MM.1S (cell line): ENCODE results near the gene DNAJB4.

Experiments used
- DNase-seq: peaks from one replicate; pipeline ENCODE4 v3.0.0-alpha.2; 2015
- H2AFZ ChIP-seq: fragments of 300-600 bp; sonication (generic); 2 replicates; pipeline ENCODE4 v1.6.0; 2016; ENCODE audit warnings: antibody characterized with exemption, low read length
- H3F3A ChIP-seq: fragments of 300-600 bp; sonication (generic); 2 replicates; pipeline ENCODE4 v1.6.1; 2016; ENCODE audit warnings: mild to moderate bottlenecking, antibody characterized with exemption, low read length, moderate library complexity, mixed read lengths; ENCODE audit not compliant: insufficient read depth
- H3K27ac ChIP-seq: fragments of 300-600 bp; sonication (generic); 2 replicates; pipeline ENCODE4 v1.5.1; 2016; ENCODE audit warnings: mild to moderate bottlenecking, low read length
- H3K27me3 ChIP-seq: fragments of 300-600 bp; sonication (generic); replicated peaks from 2 replicates; pipeline ENCODE4 v1.6.0; 2016; ENCODE audit warnings: low read length; ENCODE audit not compliant: insufficient read depth
- H3K36me3 ChIP-seq: fragments of 300-600 bp; sonication (generic); replicated peaks from 2 replicates; pipeline ENCODE4 v1.6.1; 2016; ENCODE audit warnings: mild to moderate bottlenecking, low read length, mixed read lengths; ENCODE audit not compliant: insufficient read depth
- H3K4me1 ChIP-seq: fragments of 300-600 bp; sonication (generic); 2 replicates; pipeline ENCODE4 v1.6.1; 2016; ENCODE audit warnings: low read length, mixed read lengths
- H3K4me2 ChIP-seq: fragments of 300-600 bp; sonication (generic); 2 replicates; pipeline ENCODE4 v1.6.0; 2016; ENCODE audit warnings: low read depth, low read length
- H3K4me3 ChIP-seq: fragments of 300-600 bp; sonication (generic); 2 replicates; pipeline ENCODE4 v1.5.1; 2016; ENCODE audit warnings: low read length, mixed read lengths
- H3K79me2 ChIP-seq: fragments of 300-600 bp; sonication (generic); 2 replicates; pipeline ENCODE4 v1.6.1; 2016; ENCODE audit warnings: mixed run types, low read length, mixed read lengths
- H3K9ac ChIP-seq: fragments of 300-600 bp; sonication (generic); 2 replicates; pipeline ENCODE4 v1.6.1; 2016; ENCODE audit warnings: low read length, mixed read lengths
- H3K9me2 ChIP-seq: fragments of 300-600 bp; sonication (generic); replicated peaks from 2 replicates; pipeline ENCODE4 v1.6.1; 2016; ENCODE audit warnings: mild to moderate bottlenecking, low read length, mixed read lengths; ENCODE audit not compliant: insufficient read depth
- H3K9me3 ChIP-seq: fragments of 300-600 bp; sonication (generic); replicated peaks from 2 replicates; pipeline ENCODE4 v1.6.1; 2016; ENCODE audit warnings: mild to moderate bottlenecking, low read length, mixed read lengths; ENCODE audit not compliant: insufficient read depth
- H4K20me1 ChIP-seq: fragments of 300-600 bp; sonication (generic); 2 replicates; pipeline ENCODE4 v1.6.1; 2016; ENCODE audit warnings: mild to moderate bottlenecking, low read length, moderate library complexity, mixed read lengths; ENCODE audit not compliant: insufficient read depth
- EZH2 ChIP-seq: fragments of 300-600 bp; sonication (generic); optimal IDR thresholded peaks from 2 replicates; pipeline ENCODE3; 2017; ENCODE audit warnings: low read depth, mild to moderate bottlenecking, antibody characterized with exemption, low read length, mixed read lengths
- EZH2phosphoT487 ChIP-seq: fragments of 300-600 bp; sonication (generic); IDR thresholded peaks from 2 replicates; pipeline ENCODE4 v1.6.1; 2018; ENCODE audit warnings: antibody characterized with exemption, low read length
- TF ChIP-seq, protein P1 (sequence below): fragments of 300-600 bp; sonication (generic); IDR thresholded peaks from 2 replicates; pipeline ENCODE4 v1.5.1; 2016; ENCODE audit warnings: antibody characterized with exemption, low read length, mixed read lengths

The DNAJB4 gene

DNA sequence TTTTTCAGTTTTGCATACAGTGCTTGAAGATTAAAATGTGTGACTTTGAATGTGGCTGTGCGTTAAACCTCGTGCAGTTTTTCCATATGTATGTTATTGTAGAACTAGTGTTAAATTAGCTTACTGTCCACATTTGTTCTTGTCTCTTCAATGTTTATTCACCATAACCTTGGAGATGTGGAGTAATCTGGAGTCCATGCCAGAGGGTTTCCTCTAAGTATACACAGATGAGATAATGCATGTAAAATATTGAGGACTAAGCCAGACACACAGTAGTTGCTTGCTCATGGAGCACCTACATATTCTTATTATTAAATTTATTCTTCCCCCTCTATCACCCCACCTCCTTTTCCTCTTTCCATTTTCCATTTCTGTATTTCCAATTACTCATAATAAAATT lies 33.3 kb downstream of the DNAJB4 start:
- Histone ChIP-seq H3K4me3 (no peak overlapping the region), H4K20me1 (no peaks in the 10 kb centered on the region), H2AFZ (no peak overlapping the region)

GRCh38 chr1:78038491-78038939 lies 33.8 kb downstream of the DNAJB4 start:
- TF ChIP-seq, protein P1, sequence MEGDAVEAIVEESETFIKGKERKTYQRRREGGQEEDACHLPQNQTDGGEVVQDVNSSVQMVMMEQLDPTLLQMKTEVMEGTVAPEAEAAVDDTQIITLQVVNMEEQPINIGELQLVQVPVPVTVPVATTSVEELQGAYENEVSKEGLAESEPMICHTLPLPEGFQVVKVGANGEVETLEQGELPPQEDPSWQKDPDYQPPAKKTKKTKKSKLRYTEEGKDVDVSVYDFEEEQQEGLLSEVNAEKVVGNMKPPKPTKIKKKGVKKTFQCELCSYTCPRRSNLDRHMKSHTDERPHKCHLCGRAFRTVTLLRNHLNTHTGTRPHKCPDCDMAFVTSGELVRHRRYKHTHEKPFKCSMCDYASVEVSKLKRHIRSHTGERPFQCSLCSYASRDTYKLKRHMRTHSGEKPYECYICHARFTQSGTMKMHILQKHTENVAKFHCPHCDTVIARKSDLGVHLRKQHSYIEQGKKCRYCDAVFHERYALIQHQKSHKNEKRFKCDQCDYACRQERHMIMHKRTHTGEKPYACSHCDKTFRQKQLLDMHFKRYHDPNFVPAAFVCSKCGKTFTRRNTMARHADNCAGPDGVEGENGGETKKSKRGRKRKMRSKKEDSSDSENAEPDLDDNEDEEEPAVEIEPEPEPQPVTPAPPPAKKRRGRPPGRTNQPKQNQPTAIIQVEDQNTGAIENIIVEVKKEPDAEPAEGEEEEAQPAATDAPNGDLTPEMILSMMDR: no peak
- TF ChIP-seq EZH2: no peak
- TF ChIP-seq EZH2phosphoT487: no peak
- Histone ChIP-seq H4K20me1 (no peaks in the 10 kb centered on the region), H3K36me3 (no peaks in the 10 kb centered on the region), H3K4me3 (no peak overlapping the region), H3K27me3 (no peaks in the 10 kb centered on the region), H3K4me1 (no peaks in the 10 kb centered on the region), H3F3A (no peaks in the 10 kb centered on the region), H3K79me2 (no peaks in the 10 kb centered on the region), H3K9ac (no peak overlapping the region), H3K9me2 (no peaks in the 10 kb centered on the region), H3K4me2 (no peak overlapping the region), H3K9me3 (no peaks in the 10 kb centered on the region), H3K27ac (no peak overlapping the region), H2AFZ (no peak overlapping the region)
- no peak for DNase-seq

More for the DNA sequence above, 33.3 kb downstream of the DNAJB4 start:
- H3K9me3 ChIP-seq: no peaks in the 10 kb centered on the region
- H3K4me2 ChIP-seq: no peak overlapping the region
- H3K9me2 ChIP-seq: no peaks in the 10 kb centered on the region
- H3K4me1 ChIP-seq: no peaks in the 10 kb centered on the region
- TF ChIP-seq, protein P1: no peak
- TF ChIP-seq EZH2phosphoT487 (no peak), EZH2 (no peak)
- no peak overlapping the region for H3K9ac ChIP-seq
- no peak overlapping the region for H3K27ac ChIP-seq
- no peak for DNase-seq
- H3K27me3 ChIP-seq: no peaks in the 10 kb centered on the region
- no peaks in the 10 kb centered on the region for H3K36me3 ChIP-seq
- H3K79me2 ChIP-seq: no peaks in the 10 kb centered on the region
- H3F3A ChIP-seq: no peaks in the 10 kb centered on the region

DNA sequence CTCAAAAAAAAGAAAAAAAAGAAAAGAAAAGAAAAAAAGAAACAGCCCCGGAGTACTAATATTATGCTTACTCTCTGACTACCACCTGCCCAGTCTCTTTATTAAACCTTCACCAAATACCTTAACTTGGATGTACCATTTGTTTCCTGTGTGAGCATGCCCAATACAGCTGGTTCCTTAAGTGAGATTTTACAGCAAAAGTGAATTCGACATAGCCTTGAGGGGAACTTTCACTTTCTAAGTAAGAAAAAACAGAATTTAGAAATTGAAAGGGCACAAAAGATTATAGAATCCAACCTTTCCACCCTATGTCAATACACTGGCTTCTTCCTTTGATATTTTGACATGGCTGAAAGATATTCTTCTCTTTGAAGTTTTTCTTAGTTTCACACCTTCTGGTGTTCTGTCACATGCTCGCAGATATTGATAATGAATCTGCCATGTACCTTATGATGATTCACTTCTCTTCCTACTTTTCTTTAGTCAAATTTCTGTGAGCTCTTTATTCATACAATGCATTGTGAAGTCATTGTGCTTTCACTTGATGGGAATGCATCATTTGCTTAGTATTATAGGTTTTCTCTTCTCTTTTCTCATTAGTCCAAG lies 35.8 kb downstream of the DNAJB4 start:
- Histone ChIP-seq H3K36me3 (no peaks in the 10 kb centered on the region), H3K79me2 (no peaks in the 10 kb centered on the region), H3K27ac (no peak overlapping the region), H3F3A (peaks cover 4% of the 10 kb centered on the region; the same call in 1 of the 2 replicates), H3K4me1 (no peaks in the 10 kb centered on the region), H3K4me3 (no peak overlapping the region), H2AFZ (no peak overlapping the region), H3K27me3 (no peaks in the 10 kb centered on the region), H3K9ac (no peak overlapping the region), H4K20me1 (no peaks in the 10 kb centered on the region), H3K4me2 (no peak overlapping the region), H3K9me3 (no peaks in the 10 kb centered on the region), H3K9me2 (no peaks in the 10 kb centered on the region)
- no peak for TF ChIP-seq EZH2
- DNase-seq: no peak

DNA sequence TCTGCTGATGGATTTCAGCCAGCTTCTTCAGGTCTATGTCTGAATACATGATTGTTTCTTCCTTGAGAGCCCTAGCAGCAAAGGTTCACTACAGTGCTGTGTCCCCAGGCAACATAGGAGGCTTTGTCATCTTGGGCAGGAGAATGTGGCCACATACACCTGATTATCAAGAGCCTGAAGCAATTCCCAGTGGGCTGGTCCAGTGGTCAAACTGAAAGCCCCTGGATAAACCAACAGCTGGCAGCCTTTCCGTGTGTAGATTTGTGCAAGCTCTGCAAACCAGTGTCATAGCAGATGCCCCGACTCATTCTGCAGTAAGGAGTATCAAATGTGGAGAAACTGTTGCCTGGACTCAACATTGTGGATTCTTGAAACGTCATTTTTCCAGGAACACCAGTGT lies 38.7 kb downstream of the DNAJB4 start:
- Histone ChIP-seq H4K20me1 (no peaks in the 10 kb centered on the region), H3K9ac (no peak overlapping the region), H3K4me2 (no peak overlapping the region), H3K79me2 (no peaks in the 10 kb centered on the region), H3K9me2 (no peaks in the 10 kb centered on the region), H2AFZ (no peak overlapping the region), H3K27me3 (no peaks in the 10 kb centered on the region), H3K4me1 (no peaks in the 10 kb centered on the region), H3K27ac (no peak overlapping the region), H3K9me3 (no peaks in the 10 kb centered on the region), H3K4me3 (no peak overlapping the region), H3K36me3 (no peaks in the 10 kb centered on the region), H3F3A (peaks cover 4% of the 10 kb centered on the region; the same call in 1 of the 2 replicates)
- TF ChIP-seq EZH2: no peak
- TF ChIP-seq, protein P1: no peak
- no peak for TF ChIP-seq EZH2phosphoT487
- DNase-seq: no peak
